HG03432 (cell line): Measurements from ENCODE around the gene KLHL22.
"Not testable (repeated sequence)": the region's sequence is repeated elsewhere in the genome, so short reads cannot be mapped to it uniquely, and the experiment has no call there.

Experiments
- ATAC-seq: cut with Tn5 transposase; IDR thresholded peaks from one replicate; pipeline ENCODE4 v1.9.1; 2021; ENCODE audit warnings: mild to moderate bottlenecking, moderate library complexity; ENCODE audit not compliant: unreplicated experiment

KLHL22 gene, protein sequence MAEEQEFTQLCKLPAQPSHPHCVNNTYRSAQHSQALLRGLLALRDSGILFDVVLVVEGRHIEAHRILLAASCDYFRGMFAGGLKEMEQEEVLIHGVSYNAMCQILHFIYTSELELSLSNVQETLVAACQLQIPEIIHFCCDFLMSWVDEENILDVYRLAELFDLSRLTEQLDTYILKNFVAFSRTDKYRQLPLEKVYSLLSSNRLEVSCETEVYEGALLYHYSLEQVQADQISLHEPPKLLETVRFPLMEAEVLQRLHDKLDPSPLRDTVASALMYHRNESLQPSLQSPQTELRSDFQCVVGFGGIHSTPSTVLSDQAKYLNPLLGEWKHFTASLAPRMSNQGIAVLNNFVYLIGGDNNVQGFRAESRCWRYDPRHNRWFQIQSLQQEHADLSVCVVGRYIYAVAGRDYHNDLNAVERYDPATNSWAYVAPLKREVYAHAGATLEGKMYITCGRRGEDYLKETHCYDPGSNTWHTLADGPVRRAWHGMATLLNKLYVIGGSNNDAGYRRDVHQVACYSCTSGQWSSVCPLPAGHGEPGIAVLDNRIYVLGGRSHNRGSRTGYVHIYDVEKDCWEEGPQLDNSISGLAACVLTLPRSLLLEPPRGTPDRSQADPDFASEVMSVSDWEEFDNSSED

DNA sequence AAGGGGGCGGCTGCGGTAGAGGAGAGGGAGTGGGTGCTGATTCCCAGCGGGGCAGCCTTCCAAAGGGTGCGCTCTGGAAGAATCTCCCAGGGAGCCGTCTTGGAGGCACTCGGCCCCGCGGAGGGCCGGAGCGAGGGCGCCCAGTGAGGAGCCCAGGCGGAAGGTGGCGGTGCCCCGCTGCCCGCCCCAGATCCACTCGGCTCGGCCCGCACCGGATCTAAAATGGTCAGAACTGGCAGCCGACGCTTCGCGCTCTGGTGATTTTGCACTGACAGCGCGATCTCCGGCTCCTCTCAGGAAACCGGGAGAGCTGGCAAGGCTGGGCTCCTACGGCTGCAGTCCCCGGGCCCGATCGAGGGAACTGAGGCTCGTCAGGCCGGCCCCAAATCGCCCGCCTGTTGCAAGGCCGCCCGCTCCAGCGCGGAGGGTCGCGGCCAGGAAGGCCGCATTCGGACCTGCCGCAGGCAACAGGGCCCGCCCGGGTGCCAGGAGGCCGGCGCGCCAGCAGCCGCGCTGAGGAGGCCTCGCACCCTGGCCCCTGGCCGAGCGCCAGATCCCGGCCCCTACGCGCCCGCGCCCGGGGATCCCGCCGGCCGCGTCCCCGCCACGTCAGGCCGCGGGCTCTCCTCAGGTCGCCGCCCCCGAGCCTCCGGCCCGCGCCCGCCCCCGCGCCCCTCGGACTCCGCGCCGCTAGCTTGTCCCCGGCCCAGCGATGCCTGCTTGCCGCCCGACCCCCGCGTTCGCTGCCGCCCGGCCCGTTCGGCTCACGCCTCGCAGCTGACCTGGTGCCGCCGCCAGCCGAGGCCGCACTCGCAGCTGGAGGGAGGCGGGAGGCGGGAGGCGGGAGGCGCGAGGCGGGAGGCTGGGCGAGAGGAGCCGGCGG, at the start of gene KLHL22:
TSS of gene KLHL22 (minus strand) at position 818 of the 883 bp plus-strand sequence. CDS start 6,584 bp downstream, outside the sequence.
- ATAC-seq = peak; percentile 47

DNA sequence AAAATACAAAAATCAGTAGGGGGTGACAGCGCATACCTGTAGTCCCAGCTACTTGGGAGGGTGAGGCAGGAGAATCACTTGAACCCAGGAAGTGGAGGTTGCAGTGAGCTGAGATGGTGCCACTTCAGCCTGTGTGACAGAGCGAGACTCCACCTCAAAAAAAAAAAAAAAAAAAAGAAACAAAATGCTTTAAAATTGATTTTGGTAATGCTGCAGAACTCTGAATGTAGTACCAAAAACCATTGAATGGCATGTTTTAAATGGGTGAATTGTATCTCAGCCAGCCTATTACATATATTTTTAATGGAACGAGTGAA, 49.7 kb upstream of the KLHL22 start:
- ATAC-seq = not testable (repeated sequence)

DNA sequence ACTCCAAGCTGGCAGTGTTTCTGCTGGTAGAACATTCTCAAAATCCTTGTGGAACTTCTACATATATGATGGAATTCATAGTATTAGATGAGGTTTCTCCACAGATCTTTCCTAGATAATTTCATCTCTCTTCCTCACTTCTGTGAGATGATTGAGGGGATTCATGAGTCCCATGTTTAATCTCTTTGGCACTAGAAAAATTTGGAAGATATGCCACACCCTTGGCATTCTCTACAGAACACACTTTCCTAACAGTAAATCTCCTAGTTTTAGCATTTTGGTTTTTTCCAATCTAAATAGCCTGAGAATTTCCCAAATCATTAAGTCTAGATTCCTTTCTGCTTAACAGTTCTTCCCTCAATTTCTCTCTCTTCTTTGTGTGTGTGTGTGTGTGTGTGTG, 47.1 kb upstream of the KLHL22 start:
- no peak for ATAC-seq

DNA sequence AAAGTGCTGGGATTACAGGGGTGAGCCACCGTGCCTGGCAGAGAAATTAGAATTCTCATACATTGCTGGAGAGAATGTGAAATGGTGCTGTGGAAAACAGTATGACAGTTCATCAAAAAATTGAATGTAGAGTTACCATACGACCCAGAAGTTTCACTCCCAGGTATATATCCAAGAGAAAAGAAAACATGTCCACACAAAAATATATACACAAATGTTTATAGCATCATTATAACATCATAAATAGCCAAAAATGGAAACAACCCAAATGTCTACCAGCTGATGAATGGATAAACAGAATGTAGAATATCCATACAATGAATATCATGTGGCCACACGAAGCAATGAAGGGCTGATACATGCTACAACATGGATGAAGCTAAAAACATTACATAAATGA, 46.5 kb upstream of the KLHL22 start:
- ATAC-seq = no peak

DNA sequence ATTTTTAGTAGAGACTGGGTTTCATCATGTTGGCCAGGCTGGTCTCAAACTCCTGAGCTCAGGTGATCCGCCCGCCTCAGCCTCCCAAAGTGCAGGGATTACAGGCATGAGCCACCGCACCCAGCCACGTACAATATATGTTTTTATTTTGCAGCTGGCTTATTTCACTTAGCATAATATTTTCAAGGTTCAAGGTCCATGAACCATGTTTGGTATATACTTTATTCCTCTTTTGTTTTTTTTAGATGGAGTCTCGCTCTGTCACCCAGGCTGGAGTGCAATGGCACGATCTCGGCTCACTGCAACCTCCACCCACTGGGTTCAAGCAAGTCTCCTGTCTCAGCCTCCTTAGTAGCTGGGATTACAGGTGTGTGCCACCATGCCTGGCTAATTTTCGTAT, 43.3 kb upstream of the KLHL22 start:
- ATAC-seq = not testable (repeated sequence)

DNA sequence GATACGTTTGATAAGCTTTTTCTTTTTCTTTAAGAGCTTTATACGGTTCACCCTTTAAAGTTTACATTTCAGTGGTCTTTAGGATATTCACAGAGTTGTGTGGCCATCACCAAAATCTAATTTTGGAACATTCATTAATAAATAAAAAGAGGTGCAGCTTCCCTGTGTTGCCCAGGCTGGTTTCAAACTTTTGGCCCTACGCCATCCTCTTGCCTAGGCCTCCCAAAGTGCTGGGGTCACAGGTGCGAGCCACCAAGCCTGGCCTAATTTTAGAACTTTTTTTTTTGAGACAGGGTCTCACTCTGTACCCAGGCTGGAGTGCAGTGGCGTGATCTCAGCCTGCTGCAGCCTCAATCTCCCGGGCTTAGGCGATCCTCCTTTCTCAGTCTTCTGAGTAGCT, 42.4 kb upstream of the KLHL22 start:
- ATAC-seq = no peak

DNA sequence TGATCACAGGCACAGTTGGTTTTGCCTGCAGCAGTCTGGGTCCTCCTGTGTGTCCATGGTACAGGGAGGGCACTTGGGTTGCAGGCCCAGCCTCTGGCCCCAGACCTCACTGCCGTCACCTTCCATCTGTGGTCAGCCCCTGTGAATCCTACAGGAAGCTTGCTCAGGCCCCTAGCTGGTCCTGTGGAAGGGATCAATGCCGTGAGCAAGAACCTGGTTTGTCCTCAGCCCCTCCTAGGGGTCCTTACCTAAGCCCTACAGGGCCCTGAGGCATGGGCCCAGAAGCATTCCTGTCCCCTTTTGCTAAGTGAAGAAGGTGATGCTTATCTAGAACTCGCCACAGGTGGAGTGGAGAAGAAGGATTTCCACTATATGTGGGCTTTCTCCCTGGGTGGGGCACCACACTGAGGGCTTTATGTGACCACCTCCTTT, 41.7 kb upstream of the KLHL22 start:
- no peak for ATAC-seq

DNA sequence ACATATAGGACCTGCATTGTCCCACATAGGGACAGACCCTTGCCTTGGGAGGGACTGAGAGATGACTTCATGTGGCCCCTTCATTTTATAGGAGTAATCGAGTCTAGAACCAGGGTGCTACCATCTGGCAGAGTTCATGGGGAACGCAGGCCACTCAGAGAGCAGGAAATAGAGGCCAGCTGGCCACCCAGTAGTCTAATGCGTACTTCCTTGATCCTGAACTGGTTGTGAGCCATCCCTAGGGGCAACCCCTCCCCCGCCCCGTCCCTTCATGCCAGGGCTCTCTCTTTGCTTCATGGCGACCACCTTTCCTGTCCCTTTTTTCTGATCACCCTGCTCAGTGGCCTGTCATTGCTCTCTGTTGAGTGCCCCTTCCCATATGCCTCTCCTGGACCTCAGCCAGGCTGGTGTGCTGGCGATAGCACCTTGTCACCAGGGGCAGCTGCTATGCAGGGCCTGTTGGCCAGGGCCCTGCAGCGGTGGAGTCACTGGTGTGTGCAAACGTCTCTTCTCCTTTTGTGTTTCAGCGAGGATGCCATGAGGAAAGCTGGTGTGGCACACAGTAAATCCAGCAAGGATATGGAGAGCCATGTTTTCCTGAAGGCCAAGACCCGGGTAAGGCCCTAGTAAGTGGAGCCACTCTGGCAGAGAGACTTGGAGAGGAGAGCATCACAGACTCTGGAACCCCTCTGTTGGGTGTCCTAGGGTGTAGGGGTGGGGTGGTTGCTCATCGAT, 41.2 kb upstream of the KLHL22 start:
- ATAC-seq = no peak

DNA sequence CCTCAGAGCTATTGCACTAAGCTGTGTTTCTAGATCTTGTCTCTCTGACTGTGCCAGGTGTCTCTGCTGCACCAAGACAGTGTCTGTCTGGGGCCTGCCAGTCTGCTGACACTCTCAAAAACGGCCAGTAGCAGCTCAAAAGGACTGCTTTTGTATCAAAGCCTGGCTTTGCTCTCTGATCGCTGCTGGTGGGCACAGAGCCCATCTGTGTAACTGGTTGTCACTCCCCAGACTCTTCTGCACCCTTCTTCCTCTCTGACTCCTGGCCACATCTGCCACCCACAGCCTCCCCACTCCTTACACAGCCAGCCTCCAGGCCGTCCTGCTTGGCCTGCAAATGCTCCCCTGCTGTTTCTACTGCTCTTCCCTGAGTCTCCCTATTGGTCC, 38.3 kb upstream of the KLHL22 start:
- no peak for ATAC-seq

DNA sequence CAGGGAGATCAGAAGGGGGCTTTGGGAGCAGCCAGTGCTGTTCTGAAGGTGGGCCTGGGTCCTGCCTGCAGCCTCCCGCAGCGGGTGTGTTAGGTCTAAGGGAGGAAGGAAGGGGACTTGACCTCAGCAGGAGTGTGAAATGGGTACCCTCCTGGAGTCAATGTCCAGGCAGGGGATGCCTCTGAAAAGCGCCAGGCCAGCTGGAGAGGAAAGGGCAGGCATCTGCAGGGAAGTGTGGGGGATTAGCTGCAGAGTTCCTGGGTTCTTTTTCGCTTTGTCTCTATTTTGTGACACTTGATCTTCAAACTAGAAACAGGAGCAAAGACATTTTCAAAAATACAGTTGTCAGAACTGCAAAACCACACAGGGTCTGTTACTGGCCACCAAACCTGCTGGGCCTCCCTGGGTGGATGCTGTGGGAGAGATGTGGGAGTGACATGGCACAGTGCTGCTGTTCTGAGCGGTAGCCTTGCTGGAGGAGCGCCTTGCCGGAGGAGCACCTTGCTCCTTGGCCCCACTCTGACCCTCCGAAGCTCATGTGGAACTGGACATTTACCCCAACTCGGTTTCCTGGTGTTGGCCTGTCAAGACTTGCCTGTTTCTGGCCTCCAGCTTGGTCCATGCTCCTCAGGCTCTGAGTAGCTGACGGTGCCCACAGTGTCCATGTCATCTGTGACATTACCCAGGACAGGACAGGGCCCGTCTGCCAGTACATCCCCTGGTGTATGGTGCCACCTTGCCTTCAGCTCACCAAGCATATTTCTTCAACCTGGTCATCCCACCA, 37.7 kb upstream of the KLHL22 start:
- no peak for ATAC-seq

DNA sequence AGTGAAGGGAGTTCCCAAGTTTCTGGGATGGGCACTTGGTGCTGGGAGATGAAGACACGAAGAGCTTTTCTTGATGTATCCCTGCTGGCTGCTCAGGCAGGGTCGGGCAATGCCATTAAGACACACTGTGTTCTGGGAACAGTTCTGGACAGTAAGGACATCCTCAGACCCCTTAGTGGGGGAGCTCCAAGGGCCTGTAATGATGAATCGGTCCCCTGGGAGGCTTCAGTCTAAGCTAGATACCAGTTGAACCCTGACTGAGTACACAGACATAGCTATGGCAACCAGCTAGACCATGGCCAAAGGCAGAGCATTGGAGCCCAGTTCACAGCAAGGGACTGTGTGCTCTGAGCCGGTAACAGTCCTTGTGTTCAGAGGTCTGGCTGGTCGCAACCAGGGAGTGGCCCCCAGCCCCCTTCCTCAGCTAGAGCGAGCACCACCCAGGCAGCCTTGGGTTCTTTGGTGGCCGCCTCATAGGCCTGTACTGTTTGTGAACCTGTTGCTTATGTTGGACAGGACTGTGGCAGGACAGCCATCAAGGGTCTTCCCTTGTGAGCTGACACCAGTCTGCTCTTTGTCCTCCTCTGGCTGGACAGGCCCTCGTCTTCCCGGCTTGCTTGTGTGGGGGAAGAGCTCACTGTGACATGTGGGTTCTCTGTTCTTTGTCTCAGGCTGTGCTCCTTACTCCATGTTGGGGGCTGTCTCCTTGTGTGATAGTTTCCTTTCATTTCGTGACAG, 36.8 kb upstream of the KLHL22 start:
- ATAC-seq = no peak

DNA sequence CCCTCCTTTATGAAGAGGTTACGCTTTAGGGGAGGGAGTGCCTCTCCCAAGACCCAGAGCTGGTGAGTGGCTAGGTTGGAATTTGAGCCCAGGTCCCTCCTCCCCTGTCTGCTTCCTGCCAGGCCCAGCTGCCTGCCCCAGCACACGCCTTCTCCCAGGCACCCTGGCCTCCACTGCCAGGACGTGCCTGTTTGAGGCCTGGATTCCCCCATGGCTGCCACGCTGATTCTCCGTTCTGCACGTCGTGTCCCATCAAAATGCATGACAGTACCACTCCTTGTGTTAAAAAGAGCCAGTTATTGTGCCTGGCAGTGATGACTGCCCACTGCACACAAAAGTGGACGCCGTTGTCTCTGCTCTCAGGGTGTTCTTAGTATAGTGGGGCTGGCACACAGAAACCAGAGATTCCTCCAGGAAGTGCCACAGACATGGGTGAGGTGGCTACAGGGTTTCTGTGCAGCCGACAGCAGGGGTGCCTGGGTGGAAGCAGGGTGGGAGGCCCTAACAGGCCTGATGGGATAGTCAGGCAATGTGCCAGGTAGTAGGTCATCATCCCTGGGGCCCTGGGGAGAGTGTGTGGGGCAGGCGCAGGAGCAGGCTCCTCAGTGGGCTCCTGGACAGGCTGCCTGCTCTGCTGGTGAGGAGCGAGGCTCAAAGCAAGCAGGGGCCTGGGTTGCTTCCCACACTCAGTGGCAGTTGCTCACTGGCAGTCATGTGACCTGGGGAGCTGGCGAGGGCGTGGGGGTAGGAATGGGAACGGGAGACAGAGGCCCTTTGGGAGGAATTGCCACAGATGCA, 36.0 kb upstream of the KLHL22 start:
- ATAC-seq = no peak

DNA sequence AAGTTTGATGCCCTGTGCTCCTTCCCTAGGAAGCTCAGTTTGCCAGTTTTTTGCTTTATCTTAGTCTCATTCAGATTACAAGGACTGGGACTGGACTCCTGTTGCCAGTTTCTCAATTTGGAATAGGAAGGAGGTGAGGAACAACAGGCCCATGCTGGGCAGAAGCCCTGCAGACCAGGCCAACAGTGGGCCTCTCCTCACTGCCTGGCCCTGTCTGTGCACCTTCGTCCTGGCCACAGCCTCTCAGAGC, 35.5 kb upstream of the KLHL22 start:
- no peak for ATAC-seq

DNA sequence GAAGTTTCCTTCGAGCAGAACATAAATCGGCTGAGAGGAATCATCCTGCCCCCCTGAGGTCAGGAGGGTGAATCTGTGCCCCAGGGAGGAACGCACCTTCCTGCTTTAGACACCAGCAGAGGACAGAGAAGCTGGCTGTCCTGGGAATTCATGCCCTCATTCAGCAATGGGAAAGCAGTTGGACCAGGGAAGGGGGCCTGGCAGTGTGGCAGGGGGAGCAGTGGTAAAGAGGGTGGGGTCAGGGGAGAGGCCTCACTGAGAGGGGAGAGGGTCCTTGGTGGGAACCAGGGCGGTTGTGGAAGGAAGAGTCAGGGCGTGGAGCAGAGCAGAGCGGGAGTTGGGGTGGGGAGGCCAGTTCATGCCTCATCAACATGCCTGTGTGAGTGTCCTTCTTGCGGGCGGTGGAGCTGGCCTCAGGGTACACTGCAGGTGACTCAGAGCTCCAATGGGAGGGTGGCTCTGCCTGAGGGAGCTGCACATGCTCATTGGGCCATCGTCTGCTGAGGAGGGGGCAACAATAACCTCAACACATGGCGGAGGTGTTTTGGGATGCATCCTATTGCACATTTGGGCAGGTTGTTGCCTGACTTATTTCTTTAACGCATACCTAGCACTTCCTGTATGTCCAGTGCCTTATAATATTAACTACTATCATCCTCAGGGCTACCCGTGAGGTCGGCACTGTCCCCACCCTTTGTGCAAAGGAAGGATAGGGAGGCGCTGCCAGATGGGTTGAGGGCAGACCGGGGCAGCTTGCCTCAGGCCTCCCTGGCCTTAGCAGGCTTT, 35.0 kb upstream of the KLHL22 start:
- ATAC-seq = no peak

DNA sequence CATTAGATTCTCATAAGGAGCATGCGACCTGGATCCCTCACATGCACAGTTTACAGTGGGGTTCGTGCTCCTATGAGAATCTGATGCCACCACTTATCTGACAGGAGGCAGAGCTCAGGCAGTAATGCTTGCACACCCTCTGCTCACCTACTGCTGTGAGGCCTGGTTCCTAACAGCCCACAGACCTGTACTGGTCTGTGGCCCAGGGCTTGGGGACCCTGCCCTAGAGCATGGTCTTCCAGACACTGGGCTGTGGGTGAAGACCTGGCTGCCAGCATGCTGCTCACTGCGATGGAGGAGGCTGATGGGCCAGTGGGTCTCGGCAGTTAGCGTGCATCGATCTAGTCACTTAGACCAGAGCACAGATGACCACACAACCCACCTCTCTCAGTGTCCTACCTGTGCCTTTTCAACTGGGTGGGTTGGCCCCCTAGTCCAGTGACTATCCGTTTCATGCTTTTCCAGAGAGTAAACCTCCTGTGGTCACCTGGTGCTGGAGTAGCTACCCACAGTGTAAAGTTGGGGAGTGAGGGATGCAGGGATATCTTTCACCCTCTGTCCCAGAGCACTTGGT, 32.9 kb upstream of the KLHL22 start:
- no peak for ATAC-seq

DNA sequence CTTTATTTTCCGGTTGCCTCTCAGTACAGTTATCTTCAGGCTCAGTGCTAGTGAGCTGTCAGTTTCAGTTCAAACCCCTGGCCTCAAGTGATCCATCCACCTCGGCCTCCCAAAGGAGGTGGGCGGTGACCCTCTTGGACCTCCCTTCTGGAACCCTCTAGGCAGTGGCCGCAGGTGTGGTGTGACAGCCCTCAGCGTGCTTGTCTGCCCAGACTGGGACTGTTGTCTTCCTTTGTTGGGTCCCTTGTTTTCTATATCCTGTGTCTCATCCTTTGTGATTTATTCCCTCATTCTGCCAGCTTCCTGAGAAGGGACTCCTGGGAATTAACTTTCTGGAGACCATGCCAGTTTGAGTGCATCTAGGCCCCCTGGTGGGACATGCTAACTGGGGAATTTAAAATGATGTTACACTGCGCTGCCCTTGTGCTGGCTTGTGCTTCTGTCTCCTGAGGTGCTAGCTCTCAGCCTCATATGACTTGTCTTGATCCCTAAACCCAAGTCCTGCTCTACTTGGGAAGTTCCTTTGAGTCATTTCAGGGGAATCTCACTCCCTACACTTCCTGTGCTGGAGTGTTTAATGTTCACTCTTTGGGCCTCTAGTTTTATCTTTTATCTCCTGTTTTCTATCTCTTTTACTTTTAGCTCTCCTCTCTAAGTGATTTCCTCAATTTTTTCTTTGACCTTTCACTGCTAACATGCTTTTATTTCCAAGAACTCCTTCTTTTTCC, 31.2 kb upstream of the KLHL22 start:
- ATAC-seq = no peak

DNA sequence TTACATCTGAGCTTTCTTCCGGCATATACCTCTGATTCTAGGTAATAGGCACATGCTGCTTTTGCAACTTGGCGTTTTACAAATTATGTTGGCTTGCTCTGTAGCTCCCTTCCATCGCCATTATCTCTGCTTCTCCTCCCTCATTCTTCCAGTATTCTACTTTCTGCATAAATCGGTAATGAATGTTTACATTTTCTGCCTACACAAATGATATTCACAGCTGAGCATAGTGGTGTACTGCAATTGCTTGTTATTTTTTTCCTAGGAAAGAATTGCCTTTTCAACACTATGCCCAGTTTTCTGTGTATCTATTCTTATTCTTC, 30.7 kb upstream of the KLHL22 start:
- no peak for ATAC-seq
